Measurements from ENCODE around the gene NAP1L4. TPM values are rescaled to one million over a fixed set of nuclear protein-coding genes. Genes with fewer than 3 reads are reported as not detected.

Gene NAP1L4
- total and polyA plus RNA-seq, 10 donors, result 79.5 to 137 (median 114) TPM

GRCh38 chr11:2914455-2915195 lies 77.5 kb downstream of the NAP1L4 start:
- H3K36me3 ChIP-seq, result no peaks in the 10 kb centered on the region
- TF ChIP-seq POLR2A (IDR thresholded peaks at IDR 0.05) (no peak), POLR2AphosphoS5 (IDR thresholded peaks at IDR 0.05) (no peak), CTCF (IDR thresholded peaks at IDR 0.05 in 8 of 11, conservative IDR thresholded peaks at IDR 0.05 in 3 of 11) (no peak)
- H3K4me1 ChIP-seq, result peaks cover 0 to 21% (median 11%) of the 10 kb centered on the region in 6 donors
- H3K27ac ChIP-seq, result no peak overlapping the region
- no peak overlapping the region for H3K4me3 ChIP-seq
- intact Hi-C loops (cut with DNase I; ENCODE audit: low total_unique reads), result no loop called here
- H3K27me3 ChIP-seq (replicated peaks in 1 of 7), result peaks cover 0 to 3% (median under 1%) of the 10 kb centered on the region in 7 donors
- WGBS, 5 donors, result 53 to 66% (median 63%) methylated on average over 7 to 18 of the region's 18 CpGs
- no peak for DNase-seq
- no peaks in the 10 kb centered on the region for H3K9me3 ChIP-seq

GRCh38 chr11:2913776-2914175 lies 78.4 kb downstream of the NAP1L4 start:
- 38 to 72% (median 52%) methylated on average over 5 to 9 of the region's 9 CpGs for WGBS, 5 donors
- Histone ChIP-seq H3K4me3 (no peak overlapping the region), H3K27me3 (replicated peaks in 1 of 7) (peaks cover 0 to 12% (median 8%) of the 10 kb centered on the region in 7 donors), H3K9me3 (no peaks in the 10 kb centered on the region), H3K27ac (no peak overlapping the region), H3K4me1 (peaks cover 0 to 21% (median 13%) of the 10 kb centered on the region in 6 donors), H3K36me3 (no peaks in the 10 kb centered on the region)
- DNase-seq, result no peak
- intact Hi-C loops (cut with DNase I; ENCODE audit: low total_unique reads), result no loop called here
- TF ChIP-seq CTCF (IDR thresholded peaks at IDR 0.05 in 8 of 11, conservative IDR thresholded peaks at IDR 0.05 in 3 of 11) (no peak), POLR2AphosphoS5 (IDR thresholded peaks at IDR 0.05) (no peak), POLR2A (IDR thresholded peaks at IDR 0.05) (no peak)

GRCh38 chr11:2913019-2913431 lies 79.1 kb downstream of the NAP1L4 start:
- no peak for TF ChIP-seq POLR2A (IDR thresholded peaks at IDR 0.05)
- no peak for TF ChIP-seq POLR2AphosphoS5 (IDR thresholded peaks at IDR 0.05)
- no peak for TF ChIP-seq CTCF (IDR thresholded peaks at IDR 0.05 in 8 of 11, conservative IDR thresholded peaks at IDR 0.05 in 3 of 11)

GRCh38 chr11:2912498-2912897 lies 79.6 kb downstream of the NAP1L4 start:
- intact Hi-C loops (cut with DNase I; ENCODE audit: low total_unique reads), result no loop called here
- H3K27ac ChIP-seq, result no peak overlapping the region
- H3K27me3 ChIP-seq (replicated peaks in 1 of 7), result peaks cover 0 to 24% (median 8%) of the 10 kb centered on the region in 7 donors
- 71 to 97% (median 85%) methylated on average over 5 of the region's 5 CpGs for WGBS, 5 donors
- H3K4me3 ChIP-seq, result no peak overlapping the region
- DNase-seq, result no peak
- H3K4me1 ChIP-seq, result peaks cover 0 to 21% (median 13%) of the 10 kb centered on the region in 6 donors
- H3K9me3 ChIP-seq, result no peaks in the 10 kb centered on the region
- H3K36me3 ChIP-seq, result peaks cover 0 to 3% (median 0%) of the 10 kb centered on the region in 6 donors
- TF ChIP-seq POLR2A (IDR thresholded peaks at IDR 0.05) (no peak), POLR2AphosphoS5 (IDR thresholded peaks at IDR 0.05) (no peak), CTCF (IDR thresholded peaks at IDR 0.05 in 8 of 11, conservative IDR thresholded peaks at IDR 0.05 in 3 of 11) (no peak)

More at GRCh38 chr11:2913019-2913431, 79.1 kb downstream of the NAP1L4 start:
- WGBS, 5 donors, result 77 to 87% (median 84%) methylated on average over 12 to 13 of the region's 13 CpGs
- Histone ChIP-seq H3K4me3 (no peak overlapping the region), H3K9me3 (no peaks in the 10 kb centered on the region), H3K36me3 (no peaks in the 10 kb centered on the region), H3K4me1 (peaks cover 0 to 21% (median 13%) of the 10 kb centered on the region in 6 donors), H3K27me3 (replicated peaks in 1 of 7) (peaks cover 0 to 18% (median 8%) of the 10 kb centered on the region in 7 donors), H3K27ac (no peak overlapping the region)
- DNase-seq, result no peak
- intact Hi-C loops (cut with DNase I; ENCODE audit: low total_unique reads), result no loop called here
